DND-41 (cell line): ENCODE measurements around the gene SV2B.

Experiments used
- ATAC-seq: fragments of 200-7000 bp; cut with Tn5 transposase; 3 replicates; pipeline ENCODE4 v1.9.1; 2021; ENCODE audit warnings: low read depth; ENCODE audit not compliant: insufficient read depth
- DNase-seq: peaks from one replicate; pipeline ENCODE4 v3.0.0-alpha.2; 2020
- H2AFZ ChIP-seq: 2 replicates; pipeline ENCODE4 v1.6.0; 2012; ENCODE audit warnings: low read depth, low read length
- H3K27ac ChIP-seq: 2 replicates; pipeline ENCODE4 v1.5.1; 2012; ENCODE audit warnings: low read length, inconsistent platforms
- H3K27me3 ChIP-seq: fragments of 200-600 bp; sonication (generic); 2 replicates; pipeline ENCODE4 v1.6.0; 2012; ENCODE audit warnings: low read length, mild to moderate bottlenecking, inconsistent platforms; ENCODE audit not compliant: insufficient read depth, poor library complexity
- H3K36me3 ChIP-seq: 2 replicates; pipeline ENCODE4 v1.5.1; 2012; ENCODE audit warnings: low read length, inconsistent platforms; ENCODE audit not compliant: insufficient read depth
- H3K4me1 ChIP-seq: 2 replicates; pipeline ENCODE4 v1.5.1; 2012; ENCODE audit warnings: mild to moderate bottlenecking, low read length; ENCODE audit not compliant: insufficient read depth
- H3K4me2 ChIP-seq: 2 replicates; pipeline ENCODE4 v1.6.0; 2012; ENCODE audit warnings: mild to moderate bottlenecking, moderate library complexity, low read length, inconsistent platforms; ENCODE audit not compliant: insufficient read depth
- H3K4me3 ChIP-seq, 2 experiments: fragments of 200-600 bp in 1 of 2; shearing (Covaris generic) in 1 of 2; 2 replicates each; pipeline ENCODE4 v1.5.1; 2012 to 2016; ENCODE audit warnings: inconsistent platforms in 2 of 2, low read length in 2 of 2, mild to moderate bottlenecking in 2 of 2, low read depth in 1 of 2, moderate library complexity in 1 of 2
- H3K79me2 ChIP-seq: 2 replicates; pipeline ENCODE4 v1.6.0; 2012; ENCODE audit warnings: low read length, inconsistent platforms; ENCODE audit not compliant: insufficient read depth
- H3K9ac ChIP-seq: 2 replicates; pipeline ENCODE4 v1.6.0; 2012; ENCODE audit warnings: low read depth, mild to moderate bottlenecking, inconsistent platforms, low read length, moderate library complexity
- H3K9me3 ChIP-seq: 2 replicates; pipeline ENCODE4 v1.5.1; 2012; ENCODE audit warnings: low read length, moderate library complexity, mild to moderate bottlenecking, inconsistent platforms; ENCODE audit not compliant: insufficient read depth, severe bottlenecking
- H4K20me1 ChIP-seq: 2 replicates; pipeline ENCODE4 v1.6.0; 2012; ENCODE audit warnings: low read length; ENCODE audit not compliant: insufficient read depth
- EZH2 ChIP-seq: IDR thresholded peaks from 3 replicates; pipeline ENCODE4 v1.6.1; 2012; ENCODE audit warnings: borderline replicate concordance, low read depth, mild to moderate bottlenecking, moderate library complexity, low read length, inconsistent platforms; ENCODE audit not compliant: severe bottlenecking
- TF ChIP-seq, protein P1 (sequence below): IDR thresholded peaks from 2 replicates; pipeline ENCODE4 v1.5.1; 2012; ENCODE audit warnings: borderline replicate concordance, low read length, moderate library complexity, mild to moderate bottlenecking; ENCODE audit not compliant: poor library complexity, severe bottlenecking; ENCODE audit errors: extremely low read depth

SV2B gene

DNA sequence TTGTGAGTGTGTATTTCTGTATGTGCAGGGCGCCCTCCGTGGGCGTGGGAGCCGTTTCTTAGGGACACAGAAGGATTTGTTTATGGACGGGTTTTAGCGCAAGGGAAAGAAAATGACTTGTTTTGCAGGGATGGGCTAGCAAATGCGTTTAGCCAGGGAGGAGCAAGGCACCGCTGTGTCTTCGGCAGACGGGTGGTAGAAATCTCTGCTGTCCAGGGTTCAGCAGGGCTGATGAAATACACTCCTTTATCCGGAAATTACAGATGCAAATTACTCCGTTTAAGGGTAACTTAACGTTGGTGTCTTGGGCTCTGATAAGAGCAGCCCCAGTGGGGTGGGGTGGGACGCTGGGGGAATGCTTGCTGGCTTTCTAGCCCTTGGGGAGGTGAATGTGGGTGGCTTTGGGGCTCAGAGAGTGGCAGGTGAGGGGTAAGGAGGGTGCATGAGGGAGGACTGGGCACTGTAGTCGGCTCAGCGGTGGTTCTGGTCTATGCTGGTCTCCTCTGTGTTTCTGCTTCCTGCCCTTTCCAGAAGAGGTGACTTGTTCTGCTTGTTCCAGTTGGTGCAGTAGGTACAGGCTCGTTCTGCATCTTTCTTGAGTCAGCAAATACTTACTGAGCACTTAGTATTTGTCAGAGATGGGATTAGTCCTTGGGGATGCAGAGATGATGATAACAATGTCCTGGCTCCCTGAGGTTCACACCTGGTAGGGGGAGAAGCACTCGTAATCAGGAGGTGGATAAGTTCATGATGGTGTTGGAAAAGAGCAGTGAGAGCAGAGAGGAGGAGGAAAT lies 954 bp downstream of the SV2B start:
- no peak overlapping the region for H3K27ac ChIP-seq
- no peak overlapping the region for H3K4me2 ChIP-seq
- no peaks in the 10 kb centered on the region for H3K9me3 ChIP-seq
- no peak overlapping the region for H3K9ac ChIP-seq
- TF ChIP-seq, protein P1, sequence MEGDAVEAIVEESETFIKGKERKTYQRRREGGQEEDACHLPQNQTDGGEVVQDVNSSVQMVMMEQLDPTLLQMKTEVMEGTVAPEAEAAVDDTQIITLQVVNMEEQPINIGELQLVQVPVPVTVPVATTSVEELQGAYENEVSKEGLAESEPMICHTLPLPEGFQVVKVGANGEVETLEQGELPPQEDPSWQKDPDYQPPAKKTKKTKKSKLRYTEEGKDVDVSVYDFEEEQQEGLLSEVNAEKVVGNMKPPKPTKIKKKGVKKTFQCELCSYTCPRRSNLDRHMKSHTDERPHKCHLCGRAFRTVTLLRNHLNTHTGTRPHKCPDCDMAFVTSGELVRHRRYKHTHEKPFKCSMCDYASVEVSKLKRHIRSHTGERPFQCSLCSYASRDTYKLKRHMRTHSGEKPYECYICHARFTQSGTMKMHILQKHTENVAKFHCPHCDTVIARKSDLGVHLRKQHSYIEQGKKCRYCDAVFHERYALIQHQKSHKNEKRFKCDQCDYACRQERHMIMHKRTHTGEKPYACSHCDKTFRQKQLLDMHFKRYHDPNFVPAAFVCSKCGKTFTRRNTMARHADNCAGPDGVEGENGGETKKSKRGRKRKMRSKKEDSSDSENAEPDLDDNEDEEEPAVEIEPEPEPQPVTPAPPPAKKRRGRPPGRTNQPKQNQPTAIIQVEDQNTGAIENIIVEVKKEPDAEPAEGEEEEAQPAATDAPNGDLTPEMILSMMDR = no peak
- no peak for TF ChIP-seq EZH2
- no peaks in the 10 kb centered on the region for H3K79me2 ChIP-seq
- DNase-seq = no peak
- H3K4me1 ChIP-seq = no peaks in the 10 kb centered on the region
- H4K20me1 ChIP-seq = no peaks in the 10 kb centered on the region
- no peak overlapping the region for H3K4me3 ChIP-seq
- H3K27me3 ChIP-seq = peaks cover 23% of the 10 kb centered on the region
- no peak overlapping the region for H2AFZ ChIP-seq
- no peak for ATAC-seq
- H3K36me3 ChIP-seq = no peaks in the 10 kb centered on the region

- no peaks in the 10 kb centered on the region for H3K79me2 ChIP-seq
- no peak for DNase-seq
- no peak overlapping the region for H2AFZ ChIP-seq
- H3K4me3 ChIP-seq = no peak overlapping the region
- H3K9me3 ChIP-seq = no peaks in the 10 kb centered on the region
- ATAC-seq = no peak
- no peak overlapping the region for H3K27ac ChIP-seq
- no peak overlapping the region for H3K4me2 ChIP-seq
- no peaks in the 10 kb centered on the region for H3K36me3 ChIP-seq
- H3K9ac ChIP-seq = no peak overlapping the region
- no peaks in the 10 kb centered on the region for H4K20me1 ChIP-seq
- H3K4me1 ChIP-seq = no peaks in the 10 kb centered on the region
- TF ChIP-seq, protein P1 = no peak
- no peak for TF ChIP-seq EZH2
- H3K27me3 ChIP-seq = peaks cover 22% of the 10 kb centered on the region
Measured at GRCh38 chr15:91101608-91101920, 1.5 kb downstream of the SV2B start.

GRCh38 chr15:91102546-91103330 lies 2.7 kb downstream of the SV2B start:
- Histone ChIP-seq H3K4me1 (no peaks in the 10 kb centered on the region), H4K20me1 (no peaks in the 10 kb centered on the region), H3K9me3 (no peaks in the 10 kb centered on the region), H3K27ac (no peak overlapping the region), H3K79me2 (no peaks in the 10 kb centered on the region), H3K9ac (no peak overlapping the region), H3K27me3 (peaks cover 17% of the 10 kb centered on the region), H2AFZ (no peak overlapping the region), H3K36me3 (no peaks in the 10 kb centered on the region), H3K4me3 (no peak overlapping the region), H3K4me2 (no peak overlapping the region)
- ATAC-seq (no peak), DNase-seq (no peak)
- TF ChIP-seq, protein P1 = no peak
- no peak for TF ChIP-seq EZH2
